ENCODE data around the gene SPTBN1.
A peak's percentile ranks its signal among the peaks of the same experiment; 100 is the strongest.

SPTBN1 gene

DNA sequence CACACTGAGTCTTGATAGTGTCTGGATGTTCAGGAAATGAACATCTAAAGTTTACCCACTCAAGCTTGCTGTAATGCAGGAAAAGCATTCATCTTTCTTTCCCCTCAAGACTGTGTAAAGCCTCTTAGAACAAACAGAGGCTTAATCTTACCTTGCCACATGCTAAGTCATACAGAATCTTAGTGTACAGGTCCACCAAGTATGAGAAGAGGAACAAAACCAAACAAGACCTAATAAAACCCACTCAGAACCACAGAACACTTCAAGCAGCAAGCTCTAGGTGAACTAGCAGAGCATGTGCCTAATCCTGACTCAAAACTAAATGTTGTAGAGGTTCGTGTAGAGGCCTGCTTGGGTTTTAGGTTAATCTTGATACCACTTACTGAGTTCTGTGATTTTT, 97.6 kb downstream of the SPTBN1 start:
- ATAC-seq (no peak), DNase-seq (no peak)

DNA sequence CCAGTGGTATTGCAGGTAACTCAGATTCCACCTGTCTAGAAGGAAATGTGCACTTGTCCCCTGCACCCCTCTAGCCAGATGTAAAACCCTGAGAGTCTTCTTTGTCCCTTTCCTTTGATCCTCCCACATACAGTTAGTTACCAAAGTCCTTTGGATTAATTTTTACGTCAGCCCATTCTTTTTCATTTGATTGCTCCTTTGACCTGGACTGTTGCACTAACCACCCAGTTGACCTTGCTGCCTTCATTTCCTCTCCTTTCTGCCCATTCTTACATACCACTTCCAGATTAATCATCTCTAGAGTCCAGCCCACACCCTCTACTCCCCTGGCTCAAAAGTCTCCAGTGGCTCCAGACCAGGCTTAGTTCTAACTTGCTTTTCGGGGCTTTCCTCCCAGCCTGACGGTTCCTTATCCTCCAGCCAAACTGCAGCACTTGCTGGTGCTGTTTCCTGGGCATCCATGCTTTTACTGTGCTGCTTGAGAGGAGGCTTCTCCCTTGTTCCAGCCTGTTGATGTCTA, 99.3 kb downstream of the SPTBN1 start:
- no peak for DNase-seq
- no peak for ATAC-seq

DNA sequence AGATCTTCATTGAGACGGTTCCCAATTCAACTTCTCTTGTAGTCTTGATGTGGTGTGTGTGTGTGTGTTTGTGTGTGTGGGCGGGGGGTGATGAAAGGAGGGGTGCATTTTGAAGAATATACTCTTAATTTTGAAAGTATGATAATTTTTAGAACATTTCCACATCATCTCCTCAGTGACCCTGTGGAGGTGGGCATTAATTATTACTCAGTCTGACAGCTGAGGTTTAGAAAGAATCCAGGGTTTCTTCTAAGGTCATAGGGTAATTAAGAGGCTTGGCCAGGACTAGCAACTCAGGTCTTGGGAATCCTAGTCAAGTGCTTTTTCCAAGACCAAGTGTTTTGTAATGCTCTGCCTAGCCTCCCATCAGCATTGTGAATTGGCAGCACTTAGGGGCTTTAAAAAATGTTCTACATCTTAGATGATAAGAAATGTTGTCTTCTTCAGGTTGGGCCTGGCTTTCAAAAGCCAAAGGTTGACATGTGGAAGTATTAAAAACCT, 100.5 kb downstream of the SPTBN1 start:
- DNase-seq (no peak), ATAC-seq (no peak)

DNA sequence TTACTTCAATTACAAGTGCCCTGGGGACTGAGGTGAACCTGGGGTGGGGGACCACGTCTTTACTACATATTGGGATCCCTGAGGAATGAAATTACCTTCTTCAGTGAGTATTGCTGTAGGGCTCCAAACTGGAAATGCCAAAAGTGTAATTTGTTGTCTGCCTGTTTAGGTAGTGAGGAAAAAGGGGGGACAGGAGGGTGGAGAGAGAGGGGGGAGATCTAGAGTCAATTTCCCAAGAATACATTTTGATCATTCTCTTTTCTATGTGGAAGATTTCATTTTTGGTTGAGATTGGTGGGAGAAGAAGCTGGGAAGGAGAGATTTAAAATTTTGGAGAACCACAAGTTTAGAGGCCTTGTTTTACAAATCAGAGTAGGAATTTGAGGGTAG, 101.1 kb downstream of the SPTBN1 start:
- ATAC-seq (no peak), DNase-seq (no peak)

DNA sequence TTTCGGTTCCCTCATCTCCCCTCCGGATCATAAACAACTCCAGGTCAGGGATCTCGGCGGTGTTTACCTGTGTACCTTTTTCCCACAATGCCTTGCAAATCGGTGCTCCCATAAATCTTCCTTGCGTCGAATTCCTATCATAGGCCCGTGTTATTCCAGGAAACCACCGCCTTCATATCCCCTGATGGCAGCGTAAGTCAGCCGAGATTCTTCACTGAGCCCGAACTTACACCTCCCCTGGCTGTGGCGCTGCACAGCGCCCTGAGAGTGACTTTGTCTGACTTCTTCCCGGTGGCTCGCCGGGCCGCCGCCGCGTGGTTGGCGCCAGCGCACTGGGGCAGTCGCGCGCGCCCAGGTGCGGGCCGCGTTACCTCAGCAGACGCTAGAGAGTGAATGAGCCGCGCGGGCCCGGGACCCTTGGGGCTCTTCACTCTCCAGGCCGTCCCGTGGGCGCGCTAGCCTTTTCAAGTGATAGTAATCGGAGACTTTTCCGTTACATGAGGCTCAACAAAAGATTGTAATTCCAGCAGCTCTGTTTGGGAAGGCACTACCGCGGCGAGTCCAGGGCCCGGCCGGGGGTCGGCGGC, 101.6 kb downstream of the SPTBN1 start:
- DNase-seq (peak; percentile 75), ATAC-seq (peak; percentile 56)

DNA sequence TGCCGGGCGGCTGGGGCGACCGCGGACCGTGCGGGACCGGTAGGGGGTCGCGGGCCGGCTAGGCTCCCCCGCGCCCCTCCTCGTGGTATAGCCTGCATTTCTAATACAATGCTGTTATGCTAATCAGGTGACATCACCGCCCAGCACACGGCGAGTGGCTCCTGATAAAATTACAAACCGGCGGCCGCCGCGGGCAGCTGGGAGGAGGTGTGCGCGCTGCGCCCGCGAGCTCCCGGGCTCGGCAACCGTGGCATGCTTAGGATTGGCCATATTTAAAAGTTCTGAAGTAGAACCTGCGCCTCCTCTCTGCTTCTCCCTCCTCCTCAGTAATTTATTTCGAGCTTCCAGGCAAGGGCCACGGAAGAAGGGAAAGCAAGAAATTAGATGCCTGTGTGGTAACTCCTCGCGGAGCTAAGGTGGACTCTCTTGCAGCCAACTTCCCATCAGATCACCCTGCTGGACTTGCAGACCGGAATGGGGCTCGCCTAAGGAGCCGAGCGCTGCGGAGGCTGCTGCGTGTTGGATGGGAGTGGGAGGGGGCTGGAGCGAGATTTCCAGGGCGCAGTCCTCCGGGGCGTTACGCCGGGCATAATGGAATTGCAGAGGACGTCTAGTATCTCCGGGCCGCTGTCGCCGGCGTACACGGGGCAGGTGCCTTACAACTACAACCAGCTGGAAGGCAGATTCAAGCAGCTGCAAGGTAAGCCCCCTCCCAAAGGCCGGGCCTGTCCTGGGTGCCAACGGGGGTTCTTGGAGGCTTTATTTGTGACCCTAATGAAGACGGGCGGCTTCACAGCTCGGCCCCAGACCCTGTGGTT, 102.3 kb downstream of the SPTBN1 start:
- peak; percentile 71 for ATAC-seq
- DNase-seq = peak; percentile 73

DNA sequence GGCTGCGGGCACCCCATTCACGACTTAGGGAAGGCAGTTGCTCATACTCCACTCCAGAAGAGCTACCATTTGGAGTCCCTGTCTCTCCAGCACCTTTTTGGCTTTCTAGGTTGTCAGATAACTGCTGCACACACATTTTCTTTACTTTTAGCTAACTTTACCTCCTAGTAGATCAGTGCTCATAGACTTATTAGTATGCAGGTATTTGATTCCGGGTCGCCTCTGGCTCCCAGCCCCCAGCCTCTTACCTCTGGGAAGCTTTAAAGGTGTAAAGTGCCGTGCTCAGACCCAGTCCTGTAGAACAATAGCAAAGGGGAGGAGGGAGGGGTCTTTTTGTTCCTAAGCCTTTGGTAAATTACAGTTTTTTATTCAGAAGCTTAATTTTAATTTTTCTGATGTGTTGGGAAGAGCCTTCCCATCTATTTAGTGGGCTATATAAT, 102.9 kb downstream of the SPTBN1 start:
- DNase-seq (no peak), ATAC-seq (no peak)

DNA sequence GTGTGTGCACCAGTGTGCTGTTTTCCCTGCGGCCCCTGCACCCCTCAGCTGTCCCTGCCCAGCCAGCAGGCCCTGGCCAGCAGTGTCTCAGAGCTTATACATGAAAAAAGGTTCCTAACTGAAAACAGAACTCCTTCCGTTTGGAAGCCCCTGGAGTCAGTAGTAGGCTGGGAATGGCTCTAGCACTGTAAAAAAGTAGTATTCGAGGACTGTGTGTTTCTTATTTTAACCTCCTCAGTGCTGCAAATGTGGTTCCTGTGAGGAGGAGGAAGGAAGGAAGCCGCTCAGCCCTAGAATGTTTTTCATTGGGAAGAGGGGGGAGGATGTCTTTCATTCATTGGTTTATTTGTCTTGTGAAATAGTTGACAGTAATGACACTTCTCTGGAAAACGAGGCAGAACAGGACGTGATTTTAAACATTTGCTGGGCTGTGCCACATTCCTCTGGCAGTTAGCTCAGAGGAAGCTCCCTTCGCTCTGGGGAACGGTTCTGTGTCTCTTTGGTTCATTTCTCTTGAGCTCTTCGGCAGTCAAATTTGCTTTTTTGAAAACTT, 103.5 kb downstream of the SPTBN1 start:
- DNase-seq = no peak
- ATAC-seq = no peak

DNA sequence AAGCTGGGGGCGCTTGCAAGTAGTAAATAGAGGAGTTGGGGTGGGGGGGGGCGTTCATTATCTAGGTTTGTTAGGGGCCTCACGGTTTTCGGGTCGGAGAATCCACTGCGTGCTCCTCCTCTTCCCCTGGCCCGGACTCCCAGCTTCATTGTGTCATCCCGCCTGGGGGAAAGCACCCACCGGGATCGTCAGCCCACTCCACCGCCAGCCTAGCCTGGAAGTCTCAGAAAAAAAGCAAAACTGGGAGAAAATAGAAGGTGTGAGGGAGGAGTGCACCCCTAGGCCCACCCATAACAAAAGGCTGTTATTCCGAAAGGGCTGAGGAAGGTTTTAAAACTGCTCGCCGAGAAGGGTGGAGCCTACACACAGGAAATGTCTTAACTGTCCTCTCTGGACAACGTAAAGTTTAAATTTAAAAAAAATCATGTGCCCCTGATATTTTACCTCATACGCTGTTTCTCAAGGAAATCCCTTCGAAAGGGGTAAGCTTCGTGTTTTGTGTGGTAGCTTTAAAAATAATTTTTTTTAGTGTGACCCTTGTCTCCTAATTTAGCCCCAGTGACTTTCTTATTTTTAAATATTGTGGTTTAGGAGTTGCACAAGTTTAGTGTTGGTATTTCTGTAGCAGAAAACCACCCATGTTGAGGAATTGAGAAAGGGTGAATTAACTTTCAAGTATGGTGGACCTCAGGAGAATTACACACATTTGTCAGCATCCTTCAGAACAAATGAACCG, 104.2 kb downstream of the SPTBN1 start:
- ATAC-seq = peak; percentile 45
- DNase-seq = peak; percentile 48

DNA sequence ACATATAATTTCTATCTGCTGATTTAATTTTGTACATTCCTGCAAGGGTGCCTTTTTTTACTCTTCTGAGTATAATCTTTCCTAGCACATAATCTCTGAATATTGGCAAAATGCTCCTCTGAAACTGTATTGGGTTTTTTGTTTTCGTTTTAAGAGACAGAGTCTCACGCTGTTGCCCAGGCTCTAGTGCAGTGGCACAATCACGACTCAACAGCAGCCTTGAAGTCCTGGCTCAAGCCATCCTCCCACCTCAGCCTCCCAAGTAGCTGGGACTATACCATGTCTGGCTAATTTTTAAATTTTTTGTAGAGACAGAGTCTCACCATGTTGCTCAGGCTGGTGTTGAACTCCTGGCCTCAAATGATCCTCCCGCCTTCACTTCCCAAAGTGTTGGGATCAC, 104.9 kb downstream of the SPTBN1 start:
- DNase-seq = no peak
- ATAC-seq = no peak

DNA sequence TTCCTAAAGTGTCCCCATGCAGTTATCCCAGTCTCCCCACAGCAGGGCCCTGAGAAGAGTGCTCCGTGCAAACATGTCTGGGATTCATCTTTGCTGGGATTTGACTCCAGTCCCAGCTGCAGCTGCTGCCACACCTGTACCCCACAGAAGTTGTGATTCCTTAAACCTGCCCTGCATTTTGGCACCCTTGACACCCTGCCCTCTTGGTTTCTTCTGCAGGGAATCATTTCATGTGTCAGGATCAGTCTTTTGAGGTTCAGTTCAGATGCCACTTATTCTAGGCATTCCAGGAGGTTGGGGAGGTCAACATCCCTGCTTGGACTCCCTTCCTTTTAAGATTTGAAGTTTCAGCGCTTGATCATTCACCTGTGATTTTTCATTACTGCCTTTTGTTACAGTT, 108.3 kb downstream of the SPTBN1 start:
- DNase-seq (no peak), ATAC-seq (no peak)

DNA sequence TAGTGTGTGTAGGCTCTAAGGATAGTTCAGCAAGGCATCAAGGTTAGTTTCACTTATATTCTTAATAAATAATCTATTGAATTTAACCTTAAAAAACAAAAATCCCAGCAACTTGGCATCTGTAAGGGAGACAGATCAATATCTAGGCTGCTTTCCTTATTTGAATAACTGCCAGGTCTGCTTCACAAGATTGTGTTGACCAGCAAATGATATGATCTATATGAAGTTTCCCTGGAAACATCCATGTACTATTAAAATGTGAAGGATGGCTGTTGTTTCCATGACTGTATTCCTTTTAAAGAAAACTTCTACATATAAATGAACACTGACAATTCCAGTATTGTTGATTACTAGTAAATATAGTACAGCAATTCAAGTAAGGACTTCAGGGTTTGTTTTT, 109.4 kb downstream of the SPTBN1 start:
- no peak for DNase-seq
- ATAC-seq = no peak

DNA sequence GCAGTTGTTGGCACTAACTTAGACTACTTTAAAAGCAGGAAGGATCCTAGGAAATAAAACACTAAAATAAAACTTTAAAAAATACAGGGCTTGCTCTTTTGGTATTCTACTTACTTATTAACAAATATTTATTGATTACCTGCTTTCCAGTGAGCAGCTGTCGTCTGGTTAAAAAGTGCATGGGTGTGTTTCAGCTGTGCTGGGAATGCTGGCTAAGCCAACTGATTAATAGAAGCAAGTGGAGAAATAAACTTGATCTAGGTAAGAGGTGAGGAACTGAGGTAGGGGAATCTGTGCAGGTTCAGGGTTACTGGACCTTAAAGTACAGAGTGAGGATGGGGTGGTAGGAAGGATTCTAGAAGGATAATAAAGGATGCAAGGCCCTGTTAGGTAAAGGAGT, 110.8 kb downstream of the SPTBN1 start:
- DNase-seq = no peak
- ATAC-seq = no peak

DNA sequence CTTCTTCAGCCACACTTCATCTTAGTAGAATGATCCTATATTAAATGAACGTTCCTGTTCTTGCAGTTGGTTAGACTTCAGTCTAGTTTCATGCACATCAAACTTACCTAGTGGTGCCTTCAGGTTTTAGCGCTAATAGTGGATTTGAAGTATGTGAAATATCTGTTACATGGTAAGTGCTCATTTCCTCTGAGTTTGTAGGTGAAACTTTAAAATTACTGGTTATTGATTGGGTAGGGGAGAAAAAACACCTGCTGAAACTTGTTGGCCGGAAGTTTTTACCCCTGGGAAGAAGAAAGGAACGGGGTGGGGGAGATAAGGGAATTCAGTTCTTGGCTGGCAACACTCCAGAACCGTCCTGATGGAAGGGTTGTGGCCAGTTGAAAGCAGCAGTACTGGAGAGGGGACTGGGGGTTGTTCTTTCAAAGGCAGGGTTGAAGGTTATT, 112.8 kb downstream of the SPTBN1 start:
- ATAC-seq (no peak), DNase-seq (no peak)

DNA sequence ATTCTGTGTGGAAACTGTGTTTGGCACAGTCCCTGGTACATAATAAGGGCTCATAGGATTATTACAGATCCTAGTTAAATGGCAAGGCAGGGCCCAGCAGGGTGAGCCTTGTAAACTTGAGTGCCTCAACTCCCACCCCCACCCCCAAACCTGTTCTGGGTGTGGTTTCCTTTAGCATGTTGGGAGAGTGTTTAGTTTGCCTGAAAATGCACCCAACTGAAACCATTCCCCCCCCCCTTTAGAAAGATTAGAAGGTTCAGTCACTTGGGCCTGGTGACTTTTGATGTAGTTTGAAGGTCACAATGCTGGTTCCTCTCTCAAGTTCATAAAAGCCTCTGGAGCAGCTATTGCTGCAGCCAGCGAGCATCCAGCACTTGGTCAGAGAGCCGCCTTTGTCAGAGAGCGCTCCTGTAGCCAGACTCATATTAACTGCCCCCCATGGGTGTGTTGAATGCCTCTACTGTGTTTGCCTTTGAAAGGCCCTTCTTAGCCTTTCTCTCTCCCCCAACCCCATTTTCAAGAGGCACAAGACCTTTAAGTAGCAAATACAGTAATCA, 113.7 kb downstream of the SPTBN1 start:
- peak; percentile 42 for DNase-seq
- no peak for ATAC-seq

DNA sequence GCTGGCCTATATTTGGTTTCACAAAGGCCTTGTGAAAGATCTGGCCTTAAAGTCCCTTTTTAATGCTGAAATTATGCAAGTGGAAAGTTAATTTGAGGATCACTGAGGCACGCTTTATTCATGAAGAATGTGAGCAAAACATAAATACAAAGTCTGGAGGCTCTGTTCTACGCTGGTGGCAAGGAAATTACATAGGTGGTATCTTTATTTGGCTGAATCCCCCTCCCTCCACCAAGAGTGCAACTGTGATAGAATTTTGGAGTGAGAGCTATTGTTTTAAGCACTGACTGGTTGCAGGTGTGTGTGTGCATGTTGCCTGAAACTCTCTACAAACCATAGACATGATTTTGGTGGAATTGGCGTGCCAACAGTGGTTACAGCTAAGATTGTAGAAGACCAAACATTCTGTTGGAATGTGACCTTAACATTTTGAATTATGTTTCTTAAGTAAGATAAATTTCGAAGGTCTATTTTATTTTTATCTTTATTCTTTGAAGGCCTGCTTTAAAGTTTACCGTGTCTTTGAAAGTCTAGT, 114.3 kb downstream of the SPTBN1 start:
- ATAC-seq (no peak), DNase-seq (no peak)

DNA sequence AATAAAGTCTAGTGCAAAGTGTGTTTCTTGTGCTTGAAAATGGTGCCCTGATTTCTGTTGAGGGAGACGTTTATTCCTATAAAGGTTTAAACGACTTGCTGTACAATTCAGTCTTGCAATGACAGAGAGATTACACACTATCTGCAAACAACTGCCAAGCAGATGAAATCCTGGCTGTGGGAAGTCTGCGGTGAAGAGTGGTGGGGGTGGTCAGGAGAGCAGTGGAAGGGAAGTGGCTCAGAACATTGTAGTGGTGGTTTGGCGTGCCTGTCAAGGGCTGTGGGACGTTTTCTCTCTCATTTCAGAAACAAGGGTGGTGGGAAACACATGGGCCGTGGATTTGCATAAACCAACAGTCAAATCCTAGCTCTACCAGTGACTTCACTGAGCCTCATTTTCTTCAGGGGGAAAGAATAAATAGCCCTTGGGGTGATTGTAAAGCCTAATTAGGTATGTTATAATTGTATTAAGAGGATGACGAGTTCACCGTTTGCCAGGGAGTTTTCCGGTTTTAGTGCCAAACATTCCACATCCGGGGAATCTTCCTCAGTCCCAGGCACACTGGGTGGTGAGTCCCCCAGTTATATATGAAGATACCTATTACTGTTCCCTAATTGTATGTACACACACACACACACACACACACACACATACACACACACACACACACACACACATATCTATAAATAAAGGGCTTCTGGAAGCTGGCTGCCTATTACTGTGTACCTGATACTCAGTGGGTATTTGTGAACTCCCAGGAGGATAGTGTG, 115.0 kb downstream of the SPTBN1 start:
- ATAC-seq = peak; percentile 70

DNA sequence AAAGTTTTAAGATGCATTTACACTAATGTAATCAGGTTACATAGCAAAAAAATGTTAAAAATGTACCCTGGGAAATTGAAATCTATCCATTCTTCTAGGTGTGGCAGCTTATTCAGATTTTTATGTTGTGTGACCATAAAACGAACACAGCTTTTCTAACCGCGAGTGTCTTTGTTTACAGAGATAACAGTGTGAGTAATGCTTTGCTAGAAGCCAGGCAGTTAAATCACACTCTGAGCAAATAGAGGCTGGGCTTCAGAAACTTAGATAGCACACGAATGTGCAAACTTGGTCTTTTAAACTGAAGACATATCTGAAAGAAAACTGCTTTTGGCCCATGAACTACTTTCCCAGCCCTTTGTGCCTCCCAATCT, 116.1 kb downstream of the SPTBN1 start:
- ATAC-seq = no peak
- no peak for DNase-seq

More for the DNA sequence above, 115.0 kb downstream of the SPTBN1 start:
- peak; percentile 82 for DNase-seq

DNA sequence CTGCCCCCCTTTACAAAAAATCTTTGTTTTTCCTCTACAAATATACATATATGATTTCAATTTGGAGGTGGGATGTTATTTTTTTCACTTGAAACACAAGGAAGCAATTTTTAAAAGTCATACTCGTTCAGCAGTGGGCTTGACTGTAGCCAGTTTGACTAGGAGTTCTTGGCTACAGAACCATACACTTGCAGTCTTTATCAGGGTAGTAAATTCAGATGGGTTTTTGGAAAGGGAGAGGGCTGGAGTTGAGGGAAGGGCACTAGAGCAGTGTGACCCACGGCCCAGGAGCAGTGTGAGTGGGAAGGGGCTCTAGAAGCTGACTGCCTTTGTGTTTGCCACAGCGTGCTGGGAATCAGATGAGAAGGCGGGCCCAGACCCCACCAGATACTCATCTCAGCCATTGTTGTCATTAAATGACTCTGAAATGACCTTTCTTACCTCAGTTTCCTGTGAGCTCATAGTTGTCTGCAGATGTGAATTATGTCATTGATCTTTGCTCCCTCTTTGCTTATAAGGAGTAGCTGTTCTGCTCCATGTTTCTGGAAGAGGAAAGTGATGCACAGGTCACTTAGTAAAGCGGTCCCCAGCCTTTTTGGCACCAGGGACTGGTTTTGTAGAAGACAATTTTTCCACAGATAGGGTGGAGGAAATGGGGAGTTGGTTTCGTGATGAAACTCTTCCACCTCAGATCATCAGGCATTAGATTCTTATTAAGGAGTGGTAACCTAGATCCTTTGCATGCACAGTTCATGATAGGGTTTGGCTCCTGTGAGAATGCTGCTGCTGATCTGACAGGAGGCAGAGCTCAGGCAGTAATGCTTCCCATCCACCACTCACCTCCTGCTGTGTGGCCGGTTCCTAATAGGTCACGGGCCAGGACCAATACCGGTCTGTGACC, 116.8 kb downstream of the SPTBN1 start:
- ATAC-seq = peak; percentile 30
- DNase-seq = peak; percentile 56

DNA sequence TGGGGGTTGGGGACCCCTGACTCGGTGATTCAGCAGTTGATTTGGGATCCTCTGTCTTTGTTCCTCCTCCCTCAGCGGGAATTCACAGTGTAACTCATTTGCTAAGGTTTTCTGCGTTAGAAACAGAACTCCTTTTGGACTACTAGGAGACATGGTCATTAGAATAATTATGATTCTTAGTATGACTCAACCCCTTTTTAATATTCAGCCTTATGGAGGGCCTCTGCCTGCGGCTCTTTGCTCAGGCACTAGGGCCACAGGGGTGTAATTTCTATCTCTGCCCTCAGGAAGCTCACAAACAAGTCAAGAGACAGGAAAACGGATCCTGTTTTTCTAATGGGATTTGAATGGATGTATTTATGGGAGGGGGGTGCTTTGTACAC, 117.4 kb downstream of the SPTBN1 start:
- ATAC-seq (no peak), DNase-seq (no peak)

All from stimulated activated naive CD8-positive, alpha-beta T cell treated with anti-CD3 and anti-CD28 coated beads, Interleukin-15, Interleukin-2, amounts not matched to agents 100 U/mL and 50 U/mL, for 24 hours (primary cell).